GM23338 (cell line): Measurements from ENCODE around the gene LRWD1. TPM values are rescaled to one million over a fixed set of nuclear protein-coding genes. Genes with fewer than 3 reads are reported as not detected.
"Not testable (repeated sequence)": the region's sequence is repeated elsewhere in the genome, so short reads cannot be mapped to it uniquely, and the experiment has no call there.

Source experiments
- ATAC-seq: fragments of 200-7000 bp; cut with Tn5 transposase; 3 replicates; pipeline ENCODE4 v1.9.1; 2020
- DNase-seq: peaks from one replicate; pipeline ENCODE4 v3.0.0-alpha.2; 2015; ENCODE audit warnings: low spot score
- H2AFZ ChIP-seq: fragments of 200-600 bp; sonication (generic); 2 replicates; pipeline ENCODE4 v1.8.0; 2016; ENCODE audit warnings: antibody characterized with exemption, mild to moderate bottlenecking, moderate library complexity
- H3F3A ChIP-seq: fragments of 200-600 bp; sonication (generic); replicated peaks from 2 replicates; pipeline ENCODE4 v1.8.0; 2017; ENCODE audit warnings: antibody characterized with exemption, mixed run types, low read depth
- H3K27ac ChIP-seq: fragments of 200-600 bp; sonication (generic); 2 replicates; pipeline ENCODE4 v1.6.1; 2016; ENCODE audit warnings: low read depth
- H3K27me3 ChIP-seq: fragments of 200-600 bp; sonication (generic); 2 replicates; pipeline ENCODE4 v1.8.0; 2016; ENCODE audit warnings: mild to moderate bottlenecking, mixed run types, moderate library complexity; ENCODE audit not compliant: insufficient read depth
- H3K36me3 ChIP-seq: fragments of 200-600 bp; sonication (generic); 2 replicates; pipeline ENCODE4 v1.8.0; 2016; ENCODE audit warnings: mild to moderate bottlenecking; ENCODE audit not compliant: insufficient read depth
- H3K4me1 ChIP-seq: fragments of 200-600 bp; sonication (generic); 2 replicates; pipeline ENCODE4 v1.8.0; 2016; ENCODE audit warnings: mild to moderate bottlenecking, moderate library complexity; ENCODE audit not compliant: insufficient read depth
- H3K4me2 ChIP-seq: fragments of 200-600 bp; sonication (generic); 2 replicates; pipeline ENCODE4 v1.7.1; 2017; ENCODE audit warnings: mixed run types
- H3K4me3 ChIP-seq: fragments of 200-600 bp; sonication (generic); 2 replicates; pipeline ENCODE4 v1.6.1; 2016; ENCODE audit warnings: mixed run types
- H3K79me2 ChIP-seq: fragments of 200-600 bp; sonication (generic); replicated peaks from 2 replicates; pipeline ENCODE4 v1.8.0; 2017; ENCODE audit warnings: mild to moderate bottlenecking; ENCODE audit not compliant: insufficient read depth
- H3K9me2 ChIP-seq: fragments of 200-600 bp; sonication (generic); 2 replicates; pipeline ENCODE4 v1.8.0; 2017; ENCODE audit not compliant: insufficient read depth
- H4K20me1 ChIP-seq: fragments of 200-600 bp; sonication (generic); replicated peaks from 2 replicates; pipeline ENCODE4 v1.8.0; 2017; ENCODE audit warnings: mild to moderate bottlenecking; ENCODE audit not compliant: insufficient read depth
- H3K27ac Mint-ChIP-seq: 2 replicates; pipeline ENCODE4 v1.8.0; 2020; ENCODE audit warnings: inconsistent platforms, mild to moderate bottlenecking, moderate library complexity, mixed read lengths
- H3K27me3 Mint-ChIP-seq: 3 replicates; pipeline ENCODE4 v1.8.0; 2022; ENCODE audit warnings: low read depth, mild to moderate bottlenecking, moderate library complexity, mixed read lengths, inconsistent platforms; ENCODE audit not compliant: insufficient read depth, poor library complexity
- H3K36me3 Mint-ChIP-seq: 3 replicates; pipeline ENCODE4 v1.8.0; 2021; ENCODE audit warnings: low read depth, mild to moderate bottlenecking, inconsistent platforms, moderate library complexity, mixed read lengths
- H3K4me1 Mint-ChIP-seq: 3 replicates; pipeline ENCODE4 v1.8.0; 2020; ENCODE audit warnings: mild to moderate bottlenecking, inconsistent platforms, mixed read lengths
- H3K4me3 Mint-ChIP-seq: 3 replicates; pipeline ENCODE4 v1.8.0; 2021; ENCODE audit warnings: moderate library complexity, mild to moderate bottlenecking, inconsistent platforms, mixed read lengths
- H3K9me3 Mint-ChIP-seq: 3 replicates; pipeline ENCODE4 v1.8.0; 2020; ENCODE audit warnings: moderate library complexity, mild to moderate bottlenecking, inconsistent platforms, mixed read lengths
- microRNA-seq: library from miRNA; unstranded; fragments of <30 nt; microRNA quantifications from one replicate; pipeline ENCODE4, GENCODE V29; 2017
- polyA plus RNA-seq: library from polyadenylated mRNA; unstranded; fragments of >200 nt; fragmentation: Nextera tagmentation; extraction: Ambion mirVana; gene quantifications from 2 replicates; pipeline ENCODE4 v1.2.1, GENCODE V29; 2016
- total RNA-seq: library from RNA; depleted of rRNA; stranded (reverse); fragments of >200 nt; shearing (Covaris generic); gene quantifications from 2 replicates; pipeline ENCODE4 v1.2.3, GENCODE V29; 2014; rRNA removed

The LRWD1 gene
- total and polyA plus RNA-seq, 2 experiments from 2014 or later = 24.0 to 55.2 TPM

DNA sequence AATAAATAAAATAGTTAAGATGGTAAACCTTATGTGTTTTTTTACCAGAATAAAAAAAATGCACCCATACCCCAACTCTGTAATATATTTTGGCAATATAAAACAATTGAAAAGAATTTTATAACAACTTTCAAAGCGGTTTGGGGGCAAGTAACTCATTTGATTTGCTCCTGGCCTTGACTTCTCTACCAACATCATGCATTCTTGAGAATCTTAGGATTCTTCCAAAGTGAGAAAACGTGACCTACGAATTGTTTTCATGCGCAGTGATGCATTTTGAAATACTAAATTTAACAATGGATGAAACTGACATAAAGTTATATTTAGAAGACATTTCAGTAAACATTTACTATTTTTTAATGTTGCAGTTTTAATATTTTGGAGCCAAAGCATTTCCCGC, 56.0 kb downstream of the LRWD1 start:
- not testable (repeated sequence) for ATAC-seq, H3K36me3 ChIP-seq, H3K4me2 ChIP-seq, DNase-seq, H3F3A ChIP-seq, H3K4me1 ChIP-seq, H3K79me2 ChIP-seq, H3K4me1 Mint-ChIP-seq, H3K27me3 Mint-ChIP-seq, H4K20me1 ChIP-seq, H3K4me3 ChIP-seq, H3K36me3 Mint-ChIP-seq, H3K27ac ChIP-seq, H3K9me3 Mint-ChIP-seq, H2AFZ ChIP-seq, H3K9me2 ChIP-seq, H3K27me3 ChIP-seq, H3K27ac Mint-ChIP-seq, H3K4me3 Mint-ChIP-seq

Small RNAs within 50 kb of the gene (microRNA-seq; reads per million reads assigned to microRNA genes)
- gene MIR4467 (not detected), gene MIR5090 (not detected)

Other genes starting within 250 kb of the LRWD1 start
- gene SH2B2, start 178.1 kb upstream of the LRWD1 start, total RNA-seq = 21.9 and 30.3 TPM in 2 replicates
- gene SH2B2, start 178.1 kb upstream of the LRWD1 start, polyA plus RNA-seq = 5.6 and 8.7 TPM in 2 replicates
- gene SPDYE6, start 108.5 kb upstream of the LRWD1 start, total RNA-seq = not detected in 2 replicates
- 0.97 TPM in 1 of 2 replicates, not detected in the other for gene SPDYE6, start 108.5 kb upstream of the LRWD1 start, polyA plus RNA-seq
- 25.4 and 29.1 TPM in 2 replicates for gene PRKRIP1, start 68.6 kb upstream of the LRWD1 start, total RNA-seq
- 24.8 and 25.5 TPM in 2 replicates for gene PRKRIP1, start 68.6 kb upstream of the LRWD1 start, polyA plus RNA-seq
- gene ORAI2, start 31.4 kb upstream of the LRWD1 start, total RNA-seq = 21.7 and 33.8 TPM in 2 replicates
- 6.6 and 8.6 TPM in 2 replicates for gene ORAI2, start 31.4 kb upstream of the LRWD1 start, polyA plus RNA-seq
- 31.0 and 45.0 TPM in 2 replicates for gene ALKBH4, start 121 bp upstream of the LRWD1 start, total RNA-seq
- 17.7 and 20.0 TPM in 2 replicates for gene ALKBH4, start 121 bp upstream of the LRWD1 start, polyA plus RNA-seq
- gene POLR2J, start 13.9 kb downstream of the LRWD1 start, total RNA-seq = 32.2 and 39.0 TPM in 2 replicates
- gene POLR2J, start 13.9 kb downstream of the LRWD1 start, polyA plus RNA-seq = 167 and 190 TPM in 2 replicates
- gene RASA4B, start 52.8 kb downstream of the LRWD1 start, total RNA-seq = 1.5 and 4.2 TPM in 2 replicates
- gene RASA4B, start 52.8 kb downstream of the LRWD1 start, polyA plus RNA-seq = 0.99 and 1.1 TPM in 2 replicates
- 1.5 TPM in 1 of 2 replicates, not detected in the other for gene UPK3BL2, start 78.7 kb downstream of the LRWD1 start, total RNA-seq
- gene UPK3BL2, start 78.7 kb downstream of the LRWD1 start, polyA plus RNA-seq = 0.87 and 0.99 TPM in 2 replicates
- not detected in 2 replicates for gene SPDYE2, start 86.2 kb downstream of the LRWD1 start, total RNA-seq
- gene SPDYE2, start 86.2 kb downstream of the LRWD1 start, polyA plus RNA-seq = 0.79 and 1.0 TPM in 2 replicates
- gene POLR2J3, start 107.6 kb downstream of the LRWD1 start, total RNA-seq = 8.7 and 18.9 TPM in 2 replicates
- gene POLR2J3, start 107.6 kb downstream of the LRWD1 start, polyA plus RNA-seq = 135 and 155 TPM in 2 replicates
- 2.4 and 4.4 TPM in 2 replicates for gene RASA4, start 151.8 kb downstream of the LRWD1 start, total RNA-seq
- 1.6 and 2.6 TPM in 2 replicates for gene RASA4, start 151.8 kb downstream of the LRWD1 start, polyA plus RNA-seq
- gene UPK3BL1, start 177.8 kb downstream of the LRWD1 start, total RNA-seq = 10.6 and 12.6 TPM in 2 replicates
- 5.0 and 7.7 TPM in 2 replicates for gene UPK3BL1, start 177.8 kb downstream of the LRWD1 start, polyA plus RNA-seq
- not detected in 2 replicates for gene SPDYE2B, start 185.3 kb downstream of the LRWD1 start, total RNA-seq
- gene SPDYE2B, start 185.3 kb downstream of the LRWD1 start, polyA plus RNA-seq = 1.7 TPM in 1 of 2 replicates, not detected in the other
- 0.50 and 3.8 TPM in 2 replicates for gene POLR2J2, start 206.7 kb downstream of the LRWD1 start, total RNA-seq
- 1.5 and 3.2 TPM in 2 replicates for gene POLR2J2, start 206.7 kb downstream of the LRWD1 start, polyA plus RNA-seq